Measurements from ENCODE around the gene TRIO. TPM values are rescaled to one million over a fixed set of nuclear protein-coding genes. Genes with fewer than 3 reads are reported as not detected.

TRIO gene
- total RNA-seq, 1 donor, result 211 TPM

DNA sequence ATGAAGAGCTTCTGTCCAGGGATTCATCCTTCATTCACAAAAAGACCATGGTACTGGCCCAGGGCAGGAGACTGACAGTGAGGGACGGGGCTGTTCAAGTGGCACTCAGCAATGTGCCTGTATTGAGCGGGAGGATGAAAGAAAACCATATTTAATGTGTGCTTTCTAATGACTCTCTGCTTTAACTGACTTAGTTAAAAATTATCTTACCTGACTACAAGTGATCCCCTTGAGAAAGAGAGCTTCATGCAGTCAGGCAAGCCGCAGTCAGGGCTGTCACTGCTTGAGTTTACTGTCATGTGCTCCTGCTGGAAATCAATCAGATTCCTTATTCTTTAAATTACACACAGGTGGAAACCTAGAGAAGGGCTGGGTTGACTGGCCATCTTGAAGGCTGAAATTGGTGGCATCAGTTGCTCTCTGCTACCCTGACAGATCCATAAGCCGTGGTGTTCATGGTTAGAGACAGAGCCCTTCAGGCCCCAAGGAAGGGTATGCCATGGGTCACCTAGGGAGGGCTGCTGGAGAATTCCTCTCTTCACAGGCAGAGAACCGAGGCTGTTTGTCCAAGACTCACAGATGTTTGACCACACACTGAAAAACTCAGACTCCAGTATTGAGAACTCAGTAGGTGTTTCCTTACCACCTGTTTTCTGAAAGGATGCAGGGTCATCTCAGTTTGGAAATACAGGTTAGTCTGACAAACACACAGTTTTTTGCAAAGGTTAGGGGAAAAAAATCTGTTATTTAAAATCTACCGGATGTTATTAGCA is 70.9 kb downstream of the TRIO start:
- DNase-seq (ENCODE audit: low read depth), result no peak
- H3K4me3 ChIP-seq (ENCODE audit: low read depth, low read length), result no peak overlapping the region
- TF ChIP-seq, protein P1, sequence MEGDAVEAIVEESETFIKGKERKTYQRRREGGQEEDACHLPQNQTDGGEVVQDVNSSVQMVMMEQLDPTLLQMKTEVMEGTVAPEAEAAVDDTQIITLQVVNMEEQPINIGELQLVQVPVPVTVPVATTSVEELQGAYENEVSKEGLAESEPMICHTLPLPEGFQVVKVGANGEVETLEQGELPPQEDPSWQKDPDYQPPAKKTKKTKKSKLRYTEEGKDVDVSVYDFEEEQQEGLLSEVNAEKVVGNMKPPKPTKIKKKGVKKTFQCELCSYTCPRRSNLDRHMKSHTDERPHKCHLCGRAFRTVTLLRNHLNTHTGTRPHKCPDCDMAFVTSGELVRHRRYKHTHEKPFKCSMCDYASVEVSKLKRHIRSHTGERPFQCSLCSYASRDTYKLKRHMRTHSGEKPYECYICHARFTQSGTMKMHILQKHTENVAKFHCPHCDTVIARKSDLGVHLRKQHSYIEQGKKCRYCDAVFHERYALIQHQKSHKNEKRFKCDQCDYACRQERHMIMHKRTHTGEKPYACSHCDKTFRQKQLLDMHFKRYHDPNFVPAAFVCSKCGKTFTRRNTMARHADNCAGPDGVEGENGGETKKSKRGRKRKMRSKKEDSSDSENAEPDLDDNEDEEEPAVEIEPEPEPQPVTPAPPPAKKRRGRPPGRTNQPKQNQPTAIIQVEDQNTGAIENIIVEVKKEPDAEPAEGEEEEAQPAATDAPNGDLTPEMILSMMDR (IDR thresholded peaks at IDR 0.05; ENCODE audit: insufficient read depth, low read length), result no peak

DNA sequence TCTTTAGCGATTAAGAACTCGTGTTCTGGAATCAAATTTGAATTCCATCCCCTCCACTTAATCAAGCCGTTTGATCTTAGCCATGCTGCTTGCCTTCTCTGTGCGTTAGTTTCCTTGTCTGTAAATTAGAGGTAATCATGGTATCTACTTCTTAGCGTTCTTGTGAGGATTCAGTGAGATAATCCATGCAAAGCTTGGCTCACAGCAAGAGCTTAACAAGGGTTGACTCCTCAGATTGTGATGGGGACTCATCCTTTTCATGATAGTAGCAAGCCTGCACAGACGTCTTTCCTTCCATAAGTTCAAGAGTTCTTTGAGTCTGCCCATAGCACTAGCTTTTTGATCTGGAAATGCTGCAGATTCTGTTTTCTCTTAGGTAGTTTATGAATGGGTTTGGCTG is 72.8 kb downstream of the TRIO start:
- no peak for DNase-seq (ENCODE audit: low read depth)
- no peak overlapping the region for H3K4me3 ChIP-seq (ENCODE audit: low read depth, low read length)
- TF ChIP-seq, protein P1 (IDR thresholded peaks at IDR 0.05; ENCODE audit: insufficient read depth, low read length), result no peak

- TF ChIP-seq, protein P1 (IDR thresholded peaks at IDR 0.05; ENCODE audit: insufficient read depth, low read length), result no peak
- H3K4me3 ChIP-seq (ENCODE audit: low read depth, low read length), result no peak overlapping the region
- DNase-seq (ENCODE audit: low read depth), result no peak
These were observed 73.2 kb downstream of the TRIO start for GRCh38 chr5:14216372-14216771.

GRCh38 chr5:14216902-14217301 is 73.8 kb downstream of the TRIO start:
- TF ChIP-seq, protein P1 (IDR thresholded peaks at IDR 0.05; ENCODE audit: insufficient read depth, low read length), result no peak
- H3K4me3 ChIP-seq (ENCODE audit: low read depth, low read length), result no peak overlapping the region
- no peak for DNase-seq (ENCODE audit: low read depth)

DNA sequence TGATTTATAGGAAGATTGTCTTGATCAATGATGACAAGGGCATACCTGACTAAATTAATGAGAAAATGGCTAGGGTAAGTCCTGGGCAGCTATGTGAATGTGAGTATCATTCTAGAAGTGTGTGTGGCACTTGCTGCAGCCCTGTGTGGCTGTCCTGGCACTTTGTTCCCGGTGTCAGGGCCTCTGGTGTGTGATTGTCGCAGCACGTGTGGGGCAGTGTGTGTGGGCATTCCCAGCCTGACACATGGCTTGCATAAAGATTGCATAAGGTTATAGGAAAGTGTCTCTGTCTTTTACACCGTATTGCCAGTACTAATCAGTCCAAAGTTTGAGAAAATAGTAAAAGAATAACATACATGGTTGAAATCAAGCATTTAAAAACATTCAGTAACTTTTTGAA is 74.4 kb downstream of the TRIO start:
- no peak for DNase-seq (ENCODE audit: low read depth)
- H3K4me3 ChIP-seq (ENCODE audit: low read depth, low read length), result no peak overlapping the region
- TF ChIP-seq, protein P1 (IDR thresholded peaks at IDR 0.05; ENCODE audit: insufficient read depth, low read length), result no peak

DNA sequence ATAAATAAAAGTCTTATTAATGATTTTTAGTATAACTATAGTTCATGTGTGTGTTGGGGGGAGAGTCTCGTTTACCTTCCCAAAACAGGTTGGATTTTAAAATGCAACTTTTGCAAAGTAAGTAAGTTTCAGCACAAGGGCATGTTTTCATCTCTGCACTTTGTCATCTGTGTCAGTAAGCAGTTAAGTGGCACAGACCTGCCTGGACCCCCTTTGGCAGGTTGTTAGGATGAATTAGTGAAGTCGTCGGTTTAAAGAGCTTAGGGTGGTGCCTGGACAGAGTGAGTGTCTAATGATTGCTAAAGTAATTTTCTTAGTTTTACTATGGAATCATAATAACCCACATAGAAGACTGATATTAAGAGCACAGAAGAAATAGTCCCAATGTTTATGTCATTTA is 74.9 kb downstream of the TRIO start:
- no peak for DNase-seq (ENCODE audit: low read depth)
- no peak overlapping the region for H3K4me3 ChIP-seq (ENCODE audit: low read depth, low read length)
- TF ChIP-seq, protein P1 (IDR thresholded peaks at IDR 0.05; ENCODE audit: insufficient read depth, low read length), result no peak

DNA sequence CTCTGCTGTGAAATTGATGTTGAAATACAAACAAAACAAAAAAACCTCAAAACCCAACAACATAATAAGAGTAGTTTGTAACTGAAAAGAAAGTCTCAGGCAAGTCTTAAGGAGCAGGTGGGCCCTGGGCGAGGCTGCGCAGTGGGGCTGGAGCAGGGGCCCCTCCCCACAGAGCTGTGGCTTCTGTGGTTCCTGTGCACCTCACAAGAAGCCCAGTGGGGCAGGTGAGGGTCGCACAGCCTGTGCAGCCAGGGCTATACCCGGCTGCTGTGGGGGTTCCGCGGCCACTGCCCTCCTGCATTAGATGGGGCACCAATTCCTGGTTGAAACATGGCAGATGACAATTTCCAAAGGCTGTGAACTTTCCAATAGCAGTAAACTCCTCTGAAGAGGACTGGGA is 75.3 kb downstream of the TRIO start:
- no peak overlapping the region for H3K4me3 ChIP-seq (ENCODE audit: low read depth, low read length)
- no peak for DNase-seq (ENCODE audit: low read depth)
- TF ChIP-seq, protein P1 (IDR thresholded peaks at IDR 0.05; ENCODE audit: insufficient read depth, low read length), result no peak
